ENCODE measurements around the gene CFAP45. TPM values are rescaled to one million over a fixed set of nuclear protein-coding genes. Genes with fewer than 3 reads are reported as not detected.
A peak's percentile ranks its signal among the peaks of the same experiment; 100 is the strongest.

The CFAP45 gene
- total and polyA plus RNA-seq, 2 donors (not counting 1 experiment from before 2014, with no cell fraction given): 1.3 to 2.4 TPM

DNA sequence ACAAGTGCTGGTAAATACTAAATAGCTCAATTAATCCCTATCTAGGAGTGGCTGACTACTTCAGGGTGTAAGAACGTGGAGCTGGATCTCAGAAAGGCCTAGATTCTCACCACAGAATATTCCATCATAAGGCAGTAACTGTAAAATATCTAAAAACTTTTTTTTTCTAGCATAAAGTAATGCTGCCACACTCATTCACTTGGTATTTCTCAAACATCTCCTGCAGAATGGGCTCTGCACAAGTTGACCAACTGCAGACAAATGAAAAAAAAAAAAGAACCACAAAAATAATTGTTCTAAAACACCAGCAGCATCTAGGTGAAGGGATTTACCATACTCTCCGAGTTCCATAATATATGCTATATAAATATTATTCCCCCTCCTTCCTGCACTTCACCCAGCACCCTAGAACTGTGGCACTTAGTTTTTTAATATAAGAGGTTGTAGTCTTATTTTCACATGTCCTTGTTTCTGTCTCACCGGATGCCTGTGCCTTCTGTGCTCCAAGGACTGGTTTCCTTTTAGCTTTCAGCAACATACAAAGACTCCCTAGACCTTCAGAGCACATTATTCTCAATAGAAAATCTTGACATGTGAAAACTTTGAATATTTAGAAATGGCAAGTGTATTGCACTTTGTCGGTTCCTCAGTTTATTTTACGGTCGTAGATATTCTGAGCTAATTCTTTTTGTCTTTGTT is 46.4 kb downstream of the CFAP45 start:
- no peak for DNase-seq
- peak overlapping the region; percentile 27 for H3K27ac Mint-ChIP-seq
- H2AFZ ChIP-seq (ENCODE audit: insufficient read depth, low read depth, low read length, poor library complexity, severe bottlenecking): peak overlapping the region; percentile 81
- peaks cover 12% of the 10 kb centered on the region for H3K4me1 Mint-ChIP-seq
- ATAC-seq (ENCODE audit: low read depth): no peak
- H3K4me3 ChIP-seq (ENCODE audit: control extremely low read depth in 1 of 5, extremely low read depth in 1 of 5, insufficient read depth in 1 of 5, low read depth in 2 of 5, low read length in 4 of 5): peak overlapping the region in 3 of 5 experiments; percentile 52 to 64 (median 59)
- H3K27ac ChIP-seq (ENCODE audit: low read length in 2 of 2): no peak overlapping the region
- TF ChIP-seq, protein P1, sequence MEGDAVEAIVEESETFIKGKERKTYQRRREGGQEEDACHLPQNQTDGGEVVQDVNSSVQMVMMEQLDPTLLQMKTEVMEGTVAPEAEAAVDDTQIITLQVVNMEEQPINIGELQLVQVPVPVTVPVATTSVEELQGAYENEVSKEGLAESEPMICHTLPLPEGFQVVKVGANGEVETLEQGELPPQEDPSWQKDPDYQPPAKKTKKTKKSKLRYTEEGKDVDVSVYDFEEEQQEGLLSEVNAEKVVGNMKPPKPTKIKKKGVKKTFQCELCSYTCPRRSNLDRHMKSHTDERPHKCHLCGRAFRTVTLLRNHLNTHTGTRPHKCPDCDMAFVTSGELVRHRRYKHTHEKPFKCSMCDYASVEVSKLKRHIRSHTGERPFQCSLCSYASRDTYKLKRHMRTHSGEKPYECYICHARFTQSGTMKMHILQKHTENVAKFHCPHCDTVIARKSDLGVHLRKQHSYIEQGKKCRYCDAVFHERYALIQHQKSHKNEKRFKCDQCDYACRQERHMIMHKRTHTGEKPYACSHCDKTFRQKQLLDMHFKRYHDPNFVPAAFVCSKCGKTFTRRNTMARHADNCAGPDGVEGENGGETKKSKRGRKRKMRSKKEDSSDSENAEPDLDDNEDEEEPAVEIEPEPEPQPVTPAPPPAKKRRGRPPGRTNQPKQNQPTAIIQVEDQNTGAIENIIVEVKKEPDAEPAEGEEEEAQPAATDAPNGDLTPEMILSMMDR (IDR thresholded peaks at IDR 0.05): no peak
- TF ChIP-seq EZH2 (IDR thresholded peaks at IDR 0.05; ENCODE audit: borderline replicate concordance, insufficient read depth, low read depth, low read length, poor library complexity, severe bottlenecking): no peak
- peaks cover 6% of the 10 kb centered on the region for H3K27me3 Mint-ChIP-seq
- H3K79me2 ChIP-seq (ENCODE audit: control insufficient read depth, insufficient read depth, low read length): no peaks in the 10 kb centered on the region
- no peaks in the 10 kb centered on the region for H3K9me3 Mint-ChIP-seq (ENCODE audit: insufficient read depth)
- no peaks in the 10 kb centered on the region for H4K20me1 ChIP-seq (ENCODE audit: control insufficient read depth, insufficient read depth, low read length, poor library complexity, severe bottlenecking)
- peaks cover 0 to 27% (median 4%) of the 10 kb centered on the region in 4 experiments for H3K27me3 ChIP-seq (replicated peaks in 1 of 4; ENCODE audit: control extremely low read depth in 1 of 4, control insufficient read depth in 3 of 4, insufficient read depth in 4 of 4, low read length in 3 of 4)
- H3K4me3 Mint-ChIP-seq: peak overlapping the region; percentile 70
- H3K9ac ChIP-seq (ENCODE audit: low read length): no peak overlapping the region
- H3K4me1 ChIP-seq (ENCODE audit: control insufficient read depth in 2 of 2, insufficient read depth in 2 of 2, low read length in 2 of 2): peaks cover 5 to 13% of the 10 kb centered on the region in 2 donors
- intact Hi-C loops (cut with micrococcal nuclease): loop anchor here (1.0 to 5.0 kb wide), 3 partner anchors 37 to 153 kb away; no protein-coding TSS in a partner anchor
- POLR2A ChIA-PET: interaction anchor here (0.8 to 1.1 kb wide), 3 partner anchors 68 to 71 kb away, joined by 3 read pairs; partner anchors contain the start of gene TAGLN2
- no peaks in the 10 kb centered on the region for H3K36me3 ChIP-seq (replicated peaks in 1 of 2; ENCODE audit: control extremely low read depth in 1 of 2, control insufficient read depth in 1 of 2, extremely low read depth in 1 of 2, insufficient read depth in 2 of 2, low read length in 1 of 2)
- 7% methylated on average over 3 of the region's 6 CpGs for WGBS (ENCODE audit: insufficient coverage)
- CTCF ChIA-PET: interaction anchor here (1.1 to 1.5 kb wide), 5 partner anchors 36 to 154 kb away, joined by 3 to 4 read pairs (median 3); no protein-coding TSS in a partner anchor
- H3K4me2 ChIP-seq (replicated peaks; ENCODE audit: low read depth, low read length, poor library complexity, severe bottlenecking): peak overlapping the region; percentile 92
- H3K9me3 ChIP-seq (ENCODE audit: control extremely low read depth in 1 of 3, control insufficient read depth in 2 of 3, insufficient read depth in 1 of 3, low read length in 2 of 3): no peaks in the 10 kb centered on the region

DNA sequence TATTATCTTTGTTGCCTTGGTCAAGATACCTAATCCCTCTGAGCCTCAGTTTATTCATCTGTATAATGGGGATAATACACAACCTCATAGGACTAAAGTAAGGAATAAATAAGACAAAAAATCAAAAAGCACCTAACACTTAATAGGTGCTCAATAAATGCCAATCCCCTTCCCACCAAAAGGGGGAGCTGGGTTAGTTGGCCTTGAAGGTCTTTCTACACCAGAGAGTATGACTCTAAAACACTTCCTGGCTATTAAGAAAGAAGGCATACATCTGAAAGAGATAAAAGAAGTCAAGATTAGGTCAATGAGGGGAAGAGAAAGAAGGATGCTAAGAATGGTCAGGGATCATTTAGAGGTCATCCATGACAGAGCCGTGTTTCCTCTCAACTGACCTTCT is 48.6 kb downstream of the CFAP45 start:
- H3K27me3 Mint-ChIP-seq: peaks cover 18% of the 10 kb centered on the region
- CTCF ChIA-PET: interaction anchor here (0.8 to 1.8 kb wide), 8 partner anchors 9 to 52 kb away, joined by 3 to 5 read pairs (median 4); no protein-coding TSS in a partner anchor

More for the DNA sequence above, 48.6 kb downstream of the CFAP45 start:
- H3K4me3 Mint-ChIP-seq: no peak overlapping the region
- Histone ChIP-seq H3K9me3 (ENCODE audit: control extremely low read depth in 1 of 3, control insufficient read depth in 2 of 3, insufficient read depth in 1 of 3, low read length in 2 of 3) (no peaks in the 10 kb centered on the region), H3K79me2 (ENCODE audit: control insufficient read depth, insufficient read depth, low read length) (no peaks in the 10 kb centered on the region), H3K4me2 (replicated peaks; ENCODE audit: low read depth, low read length, poor library complexity, severe bottlenecking) (no peak overlapping the region), H3K4me1 (ENCODE audit: control insufficient read depth in 2 of 2, insufficient read depth in 2 of 2, low read length in 2 of 2) (peaks cover 5 to 13% of the 10 kb centered on the region in 2 donors), H2AFZ (ENCODE audit: insufficient read depth, low read depth, low read length, poor library complexity, severe bottlenecking) (no peak overlapping the region), H3K4me3 (ENCODE audit: control extremely low read depth in 1 of 5, extremely low read depth in 1 of 5, insufficient read depth in 1 of 5, low read depth in 2 of 5, low read length in 4 of 5) (no peak overlapping the region), H4K20me1 (ENCODE audit: control insufficient read depth, insufficient read depth, low read length, poor library complexity, severe bottlenecking) (no peaks in the 10 kb centered on the region), H3K9ac (ENCODE audit: low read length) (no peak overlapping the region), H3K27me3 (replicated peaks in 1 of 4; ENCODE audit: control extremely low read depth in 1 of 4, control insufficient read depth in 3 of 4, insufficient read depth in 4 of 4, low read length in 3 of 4) (peaks cover 0 to 27% (median 4%) of the 10 kb centered on the region in 4 experiments), H3K36me3 (replicated peaks in 1 of 2; ENCODE audit: control extremely low read depth in 1 of 2, control insufficient read depth in 1 of 2, extremely low read depth in 1 of 2, insufficient read depth in 2 of 2, low read length in 1 of 2) (no peaks in the 10 kb centered on the region), H3K27ac (ENCODE audit: low read length in 2 of 2) (no peak overlapping the region)
- DNase-seq (no peak), ATAC-seq (ENCODE audit: low read depth) (no peak)
- H3K4me1 Mint-ChIP-seq: peaks cover 12% of the 10 kb centered on the region
- WGBS (ENCODE audit: insufficient coverage): no CpG with 5 or more reads among the region's 1 CpG
- intact Hi-C loops (cut with micrococcal nuclease): loop anchor here (5.0 kb wide), 1 partner anchor 86 kb away; no protein-coding TSS in a partner anchor
- no peaks in the 10 kb centered on the region for H3K9me3 Mint-ChIP-seq (ENCODE audit: insufficient read depth)
- H3K27ac Mint-ChIP-seq: no peak overlapping the region
- no peak for TF ChIP-seq EZH2 (IDR thresholded peaks at IDR 0.05; ENCODE audit: borderline replicate concordance, insufficient read depth, low read depth, low read length, poor library complexity, severe bottlenecking)
- TF ChIP-seq, protein P1 (IDR thresholded peaks at IDR 0.05): no peak
- POLR2A ChIA-PET: no interaction called here
